Smooth muscle cell (in vitro differentiated cells): ENCODE measurements around the gene FAM131C. TPM values are rescaled to one million over a fixed set of nuclear protein-coding genes. Genes with fewer than 3 reads are reported as not detected.
"Not testable (repeated sequence)": the region's sequence is repeated elsewhere in the genome, so short reads cannot be mapped to it uniquely, and the experiment has no call there.

ENCODE experiments used
- DNase-seq: peaks from one replicate; lab custom pipeline; 2025; ENCODE audit not compliant: unreplicated experiment; lab: John Stamatoyannopoulos, UW
- H2AFZ ChIP-seq: fragments of 200-600 bp; sonication (generic); 2 replicates; pipeline ENCODE4 v1.6.0; 2016; ENCODE audit warnings: antibody characterized with exemption, low read depth, mild to moderate bottlenecking
- H3F3A ChIP-seq: fragments of 200-600 bp; sonication (generic); 2 replicates; pipeline ENCODE4 v1.6.0; 2017; ENCODE audit warnings: antibody characterized with exemption, low read depth
- H3K27ac ChIP-seq: fragments of 200-600 bp; sonication (generic); 2 replicates; pipeline ENCODE4 v1.5.1; 2016; ENCODE audit warnings: low read depth, mild to moderate bottlenecking
- H3K27me3 ChIP-seq: fragments of 200-600 bp; sonication (generic); 2 replicates; pipeline ENCODE4 v1.6.1; 2016; ENCODE audit warnings: low read depth, mild to moderate bottlenecking
- H3K36me3 ChIP-seq: fragments of 200-600 bp; sonication (generic); 2 replicates; pipeline ENCODE4 v1.5.1; 2016; ENCODE audit warnings: low read depth
- H3K4me1 ChIP-seq: fragments of 200-600 bp; sonication (generic); 2 replicates; pipeline ENCODE4 v1.5.1; 2016; ENCODE audit warnings: low read depth
- H3K4me2 ChIP-seq: fragments of 200-600 bp; sonication (generic); 2 replicates; pipeline ENCODE4 v1.6.0; 2016; ENCODE audit warnings: mild to moderate bottlenecking
- H3K4me3 ChIP-seq: fragments of 200-600 bp; sonication (generic); 2 replicates; pipeline ENCODE4 v1.5.1; 2016; ENCODE audit warnings: mild to moderate bottlenecking
- H3K79me2 ChIP-seq: fragments of 200-600 bp; sonication (generic); 2 replicates; pipeline ENCODE4 v1.6.0; 2016; ENCODE audit warnings: low read depth, mild to moderate bottlenecking
- H3K9ac ChIP-seq: fragments of 200-600 bp; sonication (generic); 2 replicates; pipeline ENCODE4 v1.6.0; 2016; ENCODE audit warnings: low read depth
- H3K9me3 ChIP-seq: fragments of 200-600 bp; sonication (generic); replicated peaks from 2 replicates; pipeline ENCODE4 v1.5.1; 2016; ENCODE audit warnings: low read depth
- H4K20me1 ChIP-seq: fragments of 200-600 bp; sonication (generic); 2 replicates; pipeline ENCODE4 v1.6.0; 2016; ENCODE audit warnings: low read depth
- CTCF ChIP-seq: fragments of 200-600 bp; sonication (generic); IDR thresholded peaks from 2 replicates; pipeline ENCODE4 v1.5.1; 2017; ENCODE audit warnings: borderline replicate concordance, mild to moderate bottlenecking, antibody characterized with exemption; ENCODE audit not compliant: insufficient read depth, poor library complexity, severe bottlenecking
- WGBS: methylation state at CpG from one replicate; pipeline ENCODE4 v1.1.7; 2016; ENCODE audit warnings: low lambda C conversion rate; 5-methylcytosine and 5-hydroxymethylcytosine counted together
- polyA plus RNA-seq: library from polyadenylated mRNA; unstranded; fragments of >200 nt; fragmentation: Nextera tagmentation; extraction: Ambion mirVana; gene quantifications from 2 replicates; pipeline ENCODE4 v1.2.1, GENCODE V29; 2016
- total RNA-seq: library from RNA; depleted of rRNA; stranded (reverse); fragments of >200 nt; gene quantifications from 2 replicates; pipeline ENCODE4 v1.2.3, GENCODE V29; 2014

Gene FAM131C
- total and polyA plus RNA-seq, 2 experiments from 2014 or later: 1.4 to 1.5 TPM

GRCh38 chr1:16041200-16041599 lies 32.3 kb downstream of the FAM131C start:
- no peaks in the 10 kb centered on the region for H3K36me3 ChIP-seq
- H3F3A ChIP-seq: no peaks in the 10 kb centered on the region
- WGBS: 95% methylated on average over 8 of the region's 8 CpGs
- no peaks in the 10 kb centered on the region for H3K9me3 ChIP-seq
- no peak for DNase-seq
- H2AFZ ChIP-seq: no peak overlapping the region
- H3K79me2 ChIP-seq: no peaks in the 10 kb centered on the region
- no peak overlapping the region for H3K27ac ChIP-seq
- no peak for TF ChIP-seq CTCF
- H3K4me1 ChIP-seq: no peaks in the 10 kb centered on the region
- H3K9ac ChIP-seq: no peak overlapping the region
- no peak overlapping the region for H3K4me3 ChIP-seq
- H4K20me1 ChIP-seq: no peaks in the 10 kb centered on the region
- no peaks in the 10 kb centered on the region for H3K27me3 ChIP-seq
- H3K4me2 ChIP-seq: no peak overlapping the region

- not testable (repeated sequence) for H3F3A ChIP-seq, H3K4me1 ChIP-seq, H3K79me2 ChIP-seq, H3K9ac ChIP-seq, H3K9me3 ChIP-seq, H3K36me3 ChIP-seq, DNase-seq, H3K4me3 ChIP-seq, H3K4me2 ChIP-seq, H3K27me3 ChIP-seq, H4K20me1 ChIP-seq, H3K27ac ChIP-seq, H2AFZ ChIP-seq
- WGBS: 86% methylated on average over 7 of the region's 8 CpGs
These were observed 33.6 kb downstream of the FAM131C start for GRCh38 chr1:16039871-16040270.

DNA sequence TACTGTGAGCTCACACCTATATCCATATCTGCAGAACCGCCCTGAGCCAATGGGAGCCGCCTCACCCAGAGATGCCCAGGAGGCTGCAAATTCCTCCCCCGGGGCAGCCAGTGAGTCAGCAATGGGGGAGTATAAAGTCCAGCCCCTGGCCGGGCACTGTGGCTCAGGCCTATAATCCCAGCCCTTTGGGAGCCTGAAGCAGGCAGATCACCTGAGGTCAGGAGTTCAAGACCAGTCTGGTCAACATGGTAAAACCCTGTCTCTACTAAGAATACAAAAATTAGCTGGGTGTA lies 34.9 kb downstream of the FAM131C start:
- no peaks in the 10 kb centered on the region for H3K27me3 ChIP-seq
- no peaks in the 10 kb centered on the region for H3K36me3 ChIP-seq
- no peak overlapping the region for H3K4me3 ChIP-seq
- TF ChIP-seq CTCF: no peak
- no peaks in the 10 kb centered on the region for H3K4me1 ChIP-seq
- no peaks in the 10 kb centered on the region for H3F3A ChIP-seq
- H3K9me3 ChIP-seq: no peaks in the 10 kb centered on the region
- no peak overlapping the region for H3K27ac ChIP-seq
- no peak overlapping the region for H2AFZ ChIP-seq
- no peak for DNase-seq
- no peak overlapping the region for H3K9ac ChIP-seq
- H4K20me1 ChIP-seq: no peaks in the 10 kb centered on the region
- no peaks in the 10 kb centered on the region for H3K79me2 ChIP-seq
- WGBS: 64% methylated on average over 4 of the region's 4 CpGs
- no peak overlapping the region for H3K4me2 ChIP-seq

- H3K9me3 ChIP-seq, H3K4me1 ChIP-seq, H2AFZ ChIP-seq, H3K79me2 ChIP-seq, H4K20me1 ChIP-seq, H3K27ac ChIP-seq, H3F3A ChIP-seq, H3K9ac ChIP-seq, H3K4me2 ChIP-seq, H3K4me3 ChIP-seq, H3K27me3 ChIP-seq, H3K36me3 ChIP-seq, DNase-seq: not testable (repeated sequence)
- 96% methylated on average over 10 of the region's 11 CpGs for WGBS
These were observed 37.0 kb downstream of the FAM131C start for GRCh38 chr1:16036461-16036860.

GRCh38 chr1:16033103-16033632 lies 40.3 kb downstream of the FAM131C start:
- not testable (repeated sequence) for H3K4me1 ChIP-seq, H4K20me1 ChIP-seq, H3K79me2 ChIP-seq, H3K4me3 ChIP-seq, H3K4me2 ChIP-seq, H2AFZ ChIP-seq, H3K9me3 ChIP-seq, H3K27ac ChIP-seq, H3F3A ChIP-seq, DNase-seq, H3K36me3 ChIP-seq, H3K9ac ChIP-seq, H3K27me3 ChIP-seq
- 54% methylated on average over 7 of the region's 7 CpGs for WGBS
